Mesenchymal stem cell (in vitro differentiated cells and primary cell): ENCODE results near the gene PEX11G.
"Not testable (repeated sequence)": the region's sequence is repeated elsewhere in the genome, so short reads cannot be mapped to it uniquely, and the experiment has no call there.

Experiments
- DNase-seq: peaks from one replicate; pipeline ENCODE4 v3.0.0-alpha.2; 2013
- H2AFZ ChIP-seq: one replicate; pipeline ENCODE4 v1.6.1; 2013; ENCODE audit warnings: low read depth, mild to moderate bottlenecking, control low read depth, inconsistent platforms, low read length, moderate library complexity
- H2AK5ac ChIP-seq: 2 replicates; pipeline ENCODE4 v1.6.1; 2013; ENCODE audit warnings: low read length, moderate library complexity, mild to moderate bottlenecking, inconsistent platforms; ENCODE audit not compliant: severe bottlenecking
- H2BK120ac ChIP-seq: one replicate; pipeline ENCODE4 v1.6.1; 2013; ENCODE audit warnings: low read depth, mild to moderate bottlenecking, inconsistent platforms, low read length, moderate library complexity
- H2BK12ac ChIP-seq, 2 experiments: one replicate each; pipeline ENCODE4 v1.6.1; 2013; ENCODE audit warnings: inconsistent platforms in 2 of 2, low read length in 2 of 2, mild to moderate bottlenecking in 2 of 2, moderate library complexity in 2 of 2, control low read depth in 1 of 2
- H2BK15ac ChIP-seq: one replicate; pipeline ENCODE4 v1.6.1; 2013; ENCODE audit warnings: mild to moderate bottlenecking, low read depth, inconsistent platforms; ENCODE audit not compliant: poor library complexity, severe bottlenecking
- H2BK5ac ChIP-seq: 2 replicates; pipeline ENCODE4 v1.6.1; 2013; ENCODE audit warnings: low read depth, mild to moderate bottlenecking, low read length, control low read depth, inconsistent platforms; ENCODE audit not compliant: poor library complexity, severe bottlenecking
- H3K14ac ChIP-seq, 2 experiments: one replicate each; pipeline ENCODE4 v1.6.1; 2013; ENCODE audit warnings: inconsistent platforms in 2 of 2, low read length in 2 of 2, control low read depth in 1 of 2, mild to moderate bottlenecking in 1 of 2, moderate library complexity in 1 of 2
- H3K18ac ChIP-seq, 2 experiments: one replicate each; pipeline ENCODE4 v1.6.1; 2013; ENCODE audit warnings: inconsistent platforms in 2 of 2, low read length in 2 of 2, control low read depth in 1 of 2, low read depth in 1 of 2, mild to moderate bottlenecking in 1 of 2
- H3K23ac ChIP-seq, 2 experiments: one replicate each; pipeline ENCODE4 v1.6.1; 2013; ENCODE audit warnings: inconsistent platforms in 2 of 2, low read length in 2 of 2, mild to moderate bottlenecking in 2 of 2, moderate library complexity in 2 of 2, control low read depth in 1 of 2
- H3K27ac ChIP-seq: 2 replicates; pipeline ENCODE4 v1.5.1; 2013; ENCODE audit warnings: mild to moderate bottlenecking, moderate library complexity, low read length, control low read depth, inconsistent platforms; ENCODE audit not compliant: poor library complexity, severe bottlenecking
- H3K27me3 ChIP-seq, 2 experiments: 2 replicates each; pipeline versions ENCODE4 v1.6.1 to v1.7.0; 2013; ENCODE audit warnings: low read length in 2 of 2, mild to moderate bottlenecking in 2 of 2, moderate library complexity in 2 of 2, control low read depth in 1 of 2, inconsistent platforms in 1 of 2; ENCODE audit not compliant: control insufficient read depth in 1 of 2, insufficient read depth in 1 of 2
- H3K36me3 ChIP-seq, 2 experiments: 2 replicates each; pipeline versions ENCODE4 v1.6.1 to v1.7.0; 2013; ENCODE audit warnings: low read length in 2 of 2, control low read depth in 1 of 2, inconsistent platforms in 1 of 2, low read depth in 1 of 2, mild to moderate bottlenecking in 1 of 2; ENCODE audit not compliant: insufficient read depth in 2 of 2, control insufficient read depth in 1 of 2
- H3K4ac ChIP-seq, 2 experiments: one replicate each; pipeline ENCODE4 v1.6.1; 2013; ENCODE audit warnings: inconsistent platforms in 2 of 2, low read length in 2 of 2, mild to moderate bottlenecking in 2 of 2, moderate library complexity in 2 of 2, control low read depth in 1 of 2, low read depth in 1 of 2
- H3K4me1 ChIP-seq: 2 replicates; pipeline ENCODE4 v1.6.1; 2013; ENCODE audit warnings: low read depth, low read length, control low read depth; ENCODE audit not compliant: control insufficient read depth, insufficient read depth
- H3K4me2 ChIP-seq: 2 replicates; pipeline ENCODE4 v1.6.1; 2013; ENCODE audit warnings: low read length, mild to moderate bottlenecking, inconsistent platforms; ENCODE audit not compliant: poor library complexity, severe bottlenecking
- H3K4me3 ChIP-seq, 2 experiments: 2 replicates each; pipeline versions ENCODE4 v1.5.1 to v1.7.0; 2013; ENCODE audit warnings: low read length in 2 of 2, mild to moderate bottlenecking in 2 of 2, control low read depth in 1 of 2, low read depth in 1 of 2; ENCODE audit not compliant: insufficient read depth in 1 of 2
- H3K79me1 ChIP-seq: replicated peaks from 2 replicates; pipeline ENCODE4 v1.6.1; 2013; ENCODE audit warnings: mild to moderate bottlenecking, control low read depth, low read length, inconsistent platforms; ENCODE audit not compliant: poor library complexity, severe bottlenecking
- H3K9ac ChIP-seq: 2 replicates; pipeline ENCODE4 v1.7.0; 2013; ENCODE audit warnings: mild to moderate bottlenecking, low read length, moderate library complexity
- H3K9me3 ChIP-seq: 2 replicates; pipeline ENCODE4 v1.7.0; 2013; ENCODE audit warnings: mild to moderate bottlenecking, low read length; ENCODE audit not compliant: control insufficient read depth
- H4K8ac ChIP-seq: one replicate; pipeline ENCODE4 v1.6.1; 2013; ENCODE audit warnings: inconsistent platforms, mild to moderate bottlenecking, low read length, moderate library complexity
- H4K91ac ChIP-seq: one replicate; pipeline ENCODE4 v1.6.1; 2013; ENCODE audit warnings: mild to moderate bottlenecking, low read length, inconsistent platforms
- WGBS: methylation state at CpG from one replicate; pipeline ENCODE4 v1.1.7; 2013; ENCODE audit warnings: mixed read lengths; 5-methylcytosine and 5-hydroxymethylcytosine counted together

Gene PEX11G

GRCh38 chr19:7454998-7455397 is 33.8 kb downstream of the PEX11G start:
- Histone ChIP-seq H3K14ac (no peak overlapping the region), H2BK15ac (no peak overlapping the region), H3K36me3 (peaks cover 75 to 84% of the 10 kb centered on the region in 2 experiments), H3K4ac (no peak overlapping the region), H3K79me1 (peaks cover 50% of the 10 kb centered on the region), H3K27ac (no peak overlapping the region), H3K4me2 (no peak overlapping the region), H3K18ac (no peak overlapping the region), H3K9me3 (peaks cover 9% of the 10 kb centered on the region), H3K9ac (no peak overlapping the region), H2BK12ac (no peak overlapping the region), H2BK120ac (no peak overlapping the region), H4K91ac (no peak overlapping the region), H3K4me3 (no peak overlapping the region), H2BK5ac (no peak overlapping the region), H2AFZ (no peak overlapping the region), H3K27me3 (no peaks in the 10 kb centered on the region), H4K8ac (no peak overlapping the region), H3K4me1 (peaks cover 11% of the 10 kb centered on the region), H3K23ac (no peak overlapping the region), H2AK5ac (no peak overlapping the region)
- over 99% methylated on average over 8 of the region's 8 CpGs for WGBS
- DNase-seq = no peak

GRCh38 chr19:7450243-7451223 is 38.3 kb downstream of the PEX11G start:
- Histone ChIP-seq H3K4me3 (peak overlapping the region in 1 of 2 experiments; percentile 0), H4K8ac (no peak overlapping the region), H2BK5ac (no peak overlapping the region), H3K79me1 (peaks cover 38% of the 10 kb centered on the region), H3K4me2 (no peak overlapping the region), H3K36me3 (peaks cover 68 to 75% of the 10 kb centered on the region in 2 experiments), H3K4me1 (peaks cover 1% of the 10 kb centered on the region), H2AK5ac (no peak overlapping the region), H3K9ac (no peak overlapping the region), H3K27ac (no peak overlapping the region), H3K4ac (no peak overlapping the region), H2BK120ac (no peak overlapping the region), H3K23ac (no peak overlapping the region), H2AFZ (no peak overlapping the region), H4K91ac (no peak overlapping the region), H3K9me3 (peaks cover 9% of the 10 kb centered on the region), H3K14ac (no peak overlapping the region), H3K27me3 (no peaks in the 10 kb centered on the region), H2BK15ac (no peak overlapping the region), H2BK12ac (no peak overlapping the region), H3K18ac (no peak overlapping the region)
- WGBS = 84% methylated on average over 53 of the region's 53 CpGs
- DNase-seq = peak; percentile 32

GRCh38 chr19:7449391-7450070 is 39.3 kb downstream of the PEX11G start:
- H2AK5ac ChIP-seq, H3K4me1 ChIP-seq, H2AFZ ChIP-seq, H3K9me3 ChIP-seq, H3K27me3 ChIP-seq, H3K4me2 ChIP-seq, H3K23ac ChIP-seq, H2BK120ac ChIP-seq, H3K4ac ChIP-seq, H3K14ac ChIP-seq, H3K27ac ChIP-seq, H2BK15ac ChIP-seq, H2BK5ac ChIP-seq, H3K9ac ChIP-seq, H4K8ac ChIP-seq, DNase-seq, H4K91ac ChIP-seq, H2BK12ac ChIP-seq, H3K18ac ChIP-seq, H3K4me3 ChIP-seq: not testable (repeated sequence)
- 92% methylated on average over 6 of the region's 6 CpGs for WGBS
- Histone ChIP-seq H3K79me1 (peaks cover 35% of the 10 kb centered on the region), H3K36me3 (peaks cover 69 to 75% of the 10 kb centered on the region in 2 experiments)

- Histone ChIP-seq H3K18ac (no peak overlapping the region), H3K27me3 (no peaks in the 10 kb centered on the region), H3K23ac (no peak overlapping the region)
These were observed 41.2 kb downstream of the PEX11G start for GRCh38 chr19:7447648-7448047.

More at GRCh38 chr19:7447648-7448047, 41.2 kb downstream of the PEX11G start:
- H3K36me3 ChIP-seq = peaks cover 70 to 77% of the 10 kb centered on the region in 2 experiments
- peaks cover 9% of the 10 kb centered on the region for H3K9me3 ChIP-seq
- H3K4ac ChIP-seq = no peak overlapping the region
- peaks cover 23% of the 10 kb centered on the region for H3K79me1 ChIP-seq
- no peak overlapping the region for H3K4me3 ChIP-seq
- H3K27ac ChIP-seq = no peak overlapping the region
- no peak for DNase-seq
- H3K4me2 ChIP-seq = no peak overlapping the region
- no peak overlapping the region for H2BK12ac ChIP-seq
- no peak overlapping the region for H2BK120ac ChIP-seq
- WGBS = 96% methylated on average over 6 of the region's 6 CpGs
- no peak overlapping the region for H2AK5ac ChIP-seq
- no peak overlapping the region for H3K14ac ChIP-seq
- H2BK15ac ChIP-seq = no peak overlapping the region
- no peaks in the 10 kb centered on the region for H3K4me1 ChIP-seq
- H4K91ac ChIP-seq = no peak overlapping the region
- no peak overlapping the region for H4K8ac ChIP-seq
- no peak overlapping the region for H2BK5ac ChIP-seq
- H3K9ac ChIP-seq = no peak overlapping the region
- no peak overlapping the region for H2AFZ ChIP-seq
